Right atrium auricular region (tissue), 2 donors: ENCODE data around the gene LCE5A. TPM values are rescaled to one million over a fixed set of nuclear protein-coding genes. Genes with fewer than 3 reads are reported as not detected.
"Not testable (repeated sequence)": the region's sequence is repeated elsewhere in the genome, so short reads cannot be mapped to it uniquely, and the experiment has no call there.

Source experiments
- DNase-seq: peaks from one replicate; pipeline ENCODE4 v3.0.0-alpha.2; 2019; ENCODE audit warnings: low spot score
- H3K27ac ChIP-seq, 2 donors: fragments of 200-600 bp; sonication (generic); 1 replicate in 1 of 2; 2 replicates in 1 of 2; pipeline ENCODE4 v1.5.1; 2016 to 2019
- H3K27me3 ChIP-seq, 2 donors: fragments of 200-600 bp; sonication (generic); one replicate each; pipeline versions ENCODE4 v1.5.1 to v1.6.0; 2017 to 2019
- H3K36me3 ChIP-seq: fragments of 200-600 bp; sonication (generic); one replicate; pipeline ENCODE4 v1.5.1; 2016
- H3K4me1 ChIP-seq, 2 donors: fragments of 200-600 bp; sonication (generic); one replicate each; pipeline versions ENCODE4 v1.5.1 to v1.6.0; 2017 to 2019
- H3K4me3 ChIP-seq, 2 donors: fragments of 200-600 bp; sonication (generic); 1 replicate in 1 of 2; 2 replicates in 1 of 2; pipeline ENCODE4 v1.5.1; 2017 to 2019; ENCODE audit warnings: mild to moderate bottlenecking in 1 of 2, moderate library complexity in 1 of 2
- H3K9me3 ChIP-seq, 2 donors: fragments of 200-600 bp; sonication (generic); one replicate each; pipeline ENCODE4 v1.5.1; 2019
- CTCF ChIP-seq, 2 donors: fragments of 200-600 bp; sonication (generic); IDR thresholded peaks; one replicate each; pipeline ENCODE4 v1.5.1; 2019; ENCODE audit warnings: antibody characterized with exemption in 2 of 2
- total RNA-seq, 2 donors: library from RNA; depleted of rRNA; stranded (reverse); fragments of >200 nt; gene quantifications; one replicate each; pipeline ENCODE4 v1.1.0, GENCODE V29; 2016

LCE5A gene
- total RNA-seq, 2 donors from 2014 or later, result not detected

DNA sequence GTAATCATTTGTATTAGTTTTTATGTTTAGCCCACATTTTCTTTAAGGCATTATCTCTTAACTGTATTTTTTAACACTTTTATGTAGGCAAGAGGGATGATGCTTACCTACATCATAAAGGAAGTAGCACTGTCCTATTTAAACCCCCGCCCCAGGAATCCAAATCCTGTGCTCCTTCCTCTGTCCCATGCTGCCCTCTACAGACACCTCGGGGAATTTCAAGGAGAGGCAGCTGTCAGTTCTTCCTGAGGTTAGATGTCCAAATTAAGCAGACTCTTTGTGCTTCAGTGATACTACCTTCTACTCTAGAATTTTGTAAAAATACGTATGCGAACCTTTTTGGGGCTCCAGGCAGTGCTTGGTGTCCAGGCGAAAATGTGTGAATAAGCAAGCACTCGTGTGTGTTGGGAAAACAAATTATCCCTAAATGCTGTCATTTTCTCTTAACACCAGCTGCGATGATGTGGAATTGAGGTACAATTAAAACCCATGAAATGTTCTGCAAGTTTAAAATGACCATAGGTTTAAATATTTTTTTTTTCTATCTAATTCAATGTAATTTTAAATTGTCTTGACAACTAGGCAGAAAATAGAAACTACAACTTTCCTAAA lies 22.8 kb downstream of the LCE5A start:
- Histone ChIP-seq H3K27me3 (no peaks in the 10 kb centered on the region), H3K4me3 (no peak overlapping the region), H3K4me1 (no peaks in the 10 kb centered on the region), H3K27ac (no peak overlapping the region), H3K9me3 (no peaks in the 10 kb centered on the region), H3K36me3 (no peaks in the 10 kb centered on the region)
- TF ChIP-seq CTCF (IDR thresholded peaks at IDR 0.05), result peak; percentile 22 to 43
- DNase-seq, result no peak

GRCh38 chr1:152535774-152536173 lies 25.2 kb downstream of the LCE5A start:
- Histone ChIP-seq H3K27ac (no peak overlapping the region), H3K36me3 (no peaks in the 10 kb centered on the region), H3K4me1 (no peaks in the 10 kb centered on the region), H3K9me3 (no peaks in the 10 kb centered on the region), H3K27me3 (no peaks in the 10 kb centered on the region), H3K4me3 (no peak overlapping the region)
- no peak for DNase-seq
- no peak for TF ChIP-seq CTCF (IDR thresholded peaks at IDR 0.05)

DNA sequence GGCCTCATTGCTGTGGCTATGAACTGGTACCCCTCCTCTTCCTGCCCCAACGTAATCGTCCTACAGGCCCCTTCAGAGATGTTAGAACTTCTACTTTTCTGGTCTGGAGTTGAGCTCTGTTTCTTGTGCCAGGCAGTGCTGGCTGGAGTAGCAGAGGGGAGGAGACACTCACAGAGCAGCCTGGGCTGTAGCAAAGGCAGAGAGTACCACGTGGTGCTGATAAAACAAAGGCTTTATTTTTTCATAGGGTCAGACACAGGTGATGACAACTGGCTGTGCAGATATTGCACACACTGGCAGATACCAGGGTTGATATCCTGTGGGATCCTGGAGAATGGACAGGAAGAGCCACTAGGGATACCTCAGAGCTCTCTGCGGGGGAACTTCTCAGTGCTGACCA lies 26.9 kb downstream of the LCE5A start:
- H3K4me1 ChIP-seq, result no peaks in the 10 kb centered on the region
- no peak overlapping the region for H3K4me3 ChIP-seq
- no peaks in the 10 kb centered on the region for H3K9me3 ChIP-seq
- H3K36me3 ChIP-seq, result no peaks in the 10 kb centered on the region
- no peak for DNase-seq
- no peak overlapping the region for H3K27ac ChIP-seq
- H3K27me3 ChIP-seq, result no peaks in the 10 kb centered on the region
- no peak for TF ChIP-seq CTCF (IDR thresholded peaks at IDR 0.05)

GRCh38 chr1:152539901-152540300 lies 29.3 kb downstream of the LCE5A start:
- Histone ChIP-seq H3K9me3 (no peaks in the 10 kb centered on the region), H3K27ac (no peak overlapping the region), H3K36me3 (no peaks in the 10 kb centered on the region), H3K4me1 (no peaks in the 10 kb centered on the region), H3K27me3 (no peaks in the 10 kb centered on the region), H3K4me3 (no peak overlapping the region)
- DNase-seq, result no peak
- no peak for TF ChIP-seq CTCF (IDR thresholded peaks at IDR 0.05)

DNA sequence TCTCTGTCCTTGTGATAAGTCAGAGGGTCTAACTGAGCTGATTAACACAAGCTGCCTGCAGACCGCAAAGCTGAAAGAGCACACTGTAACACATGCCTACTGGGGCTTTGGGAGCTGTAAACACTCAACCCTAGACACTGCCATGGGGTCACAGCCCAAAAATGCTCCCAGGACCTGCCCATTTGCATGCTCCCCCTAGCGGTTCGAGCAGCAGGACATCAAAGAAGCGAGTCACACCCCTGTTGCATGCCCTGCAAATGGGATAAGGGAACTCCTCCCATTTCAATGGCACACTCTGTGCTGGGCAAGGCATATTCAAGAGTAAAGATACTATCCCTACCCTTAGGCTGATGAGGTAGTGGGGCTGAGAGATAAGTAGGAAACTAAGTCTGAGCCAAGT lies 33.2 kb downstream of the LCE5A start:
- H3K4me1 ChIP-seq, result no peaks in the 10 kb centered on the region
- no peak for TF ChIP-seq CTCF (IDR thresholded peaks at IDR 0.05)
- DNase-seq, result no peak
- no peak overlapping the region for H3K27ac ChIP-seq
- H3K27me3 ChIP-seq, result no peaks in the 10 kb centered on the region
- H3K4me3 ChIP-seq, result no peak overlapping the region
- H3K9me3 ChIP-seq, result no peaks in the 10 kb centered on the region
- no peaks in the 10 kb centered on the region for H3K36me3 ChIP-seq

GRCh38 chr1:152546704-152547103 lies 36.1 kb downstream of the LCE5A start:
- Histone ChIP-seq H3K27me3 (no peaks in the 10 kb centered on the region), H3K4me1 (no peaks in the 10 kb centered on the region), H3K9me3 (no peaks in the 10 kb centered on the region), H3K36me3 (no peaks in the 10 kb centered on the region), H3K4me3 (no peak overlapping the region), H3K27ac (no peak overlapping the region)
- TF ChIP-seq CTCF (IDR thresholded peaks at IDR 0.05), result no peak
- no peak for DNase-seq

- not testable (repeated sequence) for H3K36me3 ChIP-seq, H3K27me3 ChIP-seq, H3K4me1 ChIP-seq, H3K27ac ChIP-seq, H3K4me3 ChIP-seq, DNase-seq, H3K9me3 ChIP-seq
Observed at GRCh38 chr1:152548358-152548757, 37.8 kb downstream of the LCE5A start.
